HG02885 (cell line): Measurements from ENCODE around the gene CLEC2B.

Experiments
- ATAC-seq: cut with Tn5 transposase; IDR thresholded peaks from one replicate; pipeline ENCODE4 v1.9.1; 2021; ENCODE audit warnings: mild to moderate bottlenecking; ENCODE audit not compliant: unreplicated experiment, poor library complexity

Gene CLEC2B

DNA sequence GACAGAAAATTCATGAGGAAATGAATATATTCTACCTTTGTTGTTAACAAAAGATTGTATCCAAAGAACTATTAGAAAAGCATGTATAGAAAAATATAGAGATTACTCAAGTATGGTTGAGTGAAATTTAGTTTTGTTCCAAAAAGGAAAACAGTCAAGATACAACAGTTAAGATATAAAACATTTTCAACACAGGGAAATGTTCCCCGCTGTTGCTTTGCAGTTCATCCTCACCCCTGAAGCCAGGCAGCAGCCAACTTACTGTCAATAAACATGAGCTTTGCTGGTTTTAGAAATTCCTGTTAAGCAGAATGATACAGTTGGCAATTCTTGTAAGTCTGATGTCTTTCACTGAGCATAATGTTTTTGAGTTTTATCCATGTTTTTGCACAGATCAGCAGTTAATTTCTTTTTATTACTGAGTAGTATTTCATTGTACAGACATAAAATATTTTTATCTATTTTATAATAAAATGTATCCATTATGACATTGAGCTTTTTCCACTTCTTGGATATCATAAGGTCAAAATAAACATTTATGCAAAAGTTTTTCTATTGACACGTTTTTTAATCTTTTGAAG, 1.2 kb upstream of the CLEC2B start:
- ATAC-seq, result no peak

DNA sequence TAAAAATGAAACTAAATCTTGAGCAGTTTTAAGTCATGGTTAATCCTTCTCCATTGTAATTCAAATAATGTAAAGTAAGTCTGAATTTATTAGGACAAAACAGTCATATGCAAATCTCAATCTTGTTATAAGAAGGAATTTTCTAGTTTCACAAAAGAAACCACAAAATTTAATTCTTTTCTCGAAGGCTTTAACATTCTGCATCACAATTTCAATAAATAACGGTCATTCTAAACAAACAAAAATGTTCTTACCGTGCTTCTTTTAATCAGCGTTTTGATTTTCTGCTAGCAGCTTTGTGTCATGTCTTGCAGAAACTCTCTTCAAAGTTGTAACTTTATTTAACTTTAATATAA, 225 bp downstream of the CLEC2B start:
- ATAC-seq, result no peak

DNA sequence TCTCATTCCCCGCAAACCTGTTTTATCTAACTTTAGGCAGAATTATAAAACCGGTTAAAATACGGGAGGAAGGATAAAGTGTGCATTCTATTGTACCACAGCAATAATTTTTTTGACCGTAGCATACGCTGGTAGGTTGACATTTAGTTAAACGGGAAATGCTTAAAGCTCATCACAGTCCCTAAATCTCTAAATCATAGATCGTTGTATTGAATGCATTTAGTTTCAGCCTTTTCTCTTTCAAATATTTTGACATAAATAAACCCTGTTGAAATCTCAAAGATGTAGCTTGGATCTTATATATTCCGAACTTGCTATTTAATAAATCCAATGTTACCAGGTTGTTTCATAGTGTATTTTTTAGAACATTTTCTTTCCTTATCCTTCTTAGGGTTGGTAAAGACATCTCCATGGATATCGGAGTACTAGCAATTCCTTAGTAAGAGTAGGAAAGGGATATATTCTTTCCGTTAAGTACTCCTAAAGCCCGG, 798 bp downstream of the CLEC2B start:
- ATAC-seq, result no peak

GRCh38 chr12:9867531-9867930, 1.6 kb downstream of the CLEC2B start:
- no peak for ATAC-seq

DNA sequence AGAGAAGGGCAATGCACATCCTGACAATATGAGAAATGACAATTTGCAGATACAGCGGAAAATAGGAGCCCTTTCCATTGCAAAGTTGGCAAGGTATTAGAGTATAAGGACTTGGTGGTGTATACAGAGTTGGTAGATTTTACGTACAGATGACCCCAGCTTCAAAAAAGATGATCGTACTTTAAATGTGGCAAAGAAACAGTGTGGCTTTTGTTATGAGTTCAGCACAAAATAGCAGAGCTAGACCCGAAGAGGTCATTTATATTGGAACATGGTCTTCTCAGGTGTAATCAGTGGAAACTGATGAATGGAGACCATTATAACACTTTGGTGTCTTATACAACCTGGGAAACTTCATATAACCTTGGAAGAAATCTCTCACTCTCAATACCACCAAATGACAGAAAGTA, 2.3 kb downstream of the CLEC2B start:
- ATAC-seq, result no peak

GRCh38 chr12:9864913-9865675, 4.1 kb downstream of the CLEC2B start:
- no peak for ATAC-seq

GRCh38 chr12:9858135-9858534, 11.0 kb downstream of the CLEC2B start:
- ATAC-seq, result no peak

GRCh38 chr12:9856894-9857293, 12.3 kb downstream of the CLEC2B start:
- no peak for ATAC-seq

- ATAC-seq, result no peak
Measured at GRCh38 chr12:9856151-9856550, 13.0 kb downstream of the CLEC2B start.

GRCh38 chr12:9851927-9852326, 17.2 kb downstream of the CLEC2B start:
- no peak for ATAC-seq

- no peak for ATAC-seq
Measured at GRCh38 chr12:9851050-9851449, 18.1 kb downstream of the CLEC2B start.

- ATAC-seq, result no peak
Measured at GRCh38 chr12:9848899-9849298, 20.3 kb downstream of the CLEC2B start.

DNA sequence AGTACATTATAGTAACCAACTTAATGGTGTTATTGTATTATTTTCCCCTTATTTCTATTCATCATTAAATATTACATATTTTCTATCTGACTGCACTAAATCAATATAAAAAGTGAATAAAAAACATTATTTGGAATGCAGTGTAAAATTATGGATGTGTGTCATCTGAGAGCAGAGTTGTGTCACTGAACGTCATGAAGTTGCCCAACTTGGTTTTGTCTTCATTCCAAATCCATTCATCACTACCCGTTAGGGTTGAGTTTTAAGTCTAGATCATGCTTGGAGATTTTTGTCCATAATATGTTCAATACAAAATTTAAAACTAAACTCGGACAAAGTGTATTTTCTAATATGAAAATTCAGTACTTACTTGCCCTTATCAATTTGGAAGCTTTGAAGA, 25.7 kb downstream of the CLEC2B start:
- no peak for ATAC-seq

DNA sequence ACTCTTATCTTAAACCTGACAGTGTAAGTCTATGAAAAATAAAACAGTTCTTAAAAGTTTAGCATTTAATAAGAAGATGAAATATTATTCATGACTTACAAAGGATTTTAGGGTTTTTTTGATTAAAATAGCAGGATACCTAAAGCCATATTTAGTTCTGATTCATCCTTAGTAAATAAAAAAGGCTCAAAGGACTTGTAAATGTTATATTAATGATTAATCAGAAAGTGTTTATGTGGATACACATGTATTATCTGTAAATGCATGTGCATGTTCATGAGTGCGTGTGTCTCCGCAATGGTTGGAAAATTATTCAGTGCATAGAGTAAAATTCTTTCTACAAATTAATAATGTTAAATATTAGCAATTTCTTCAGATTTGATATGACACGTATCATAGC, 37.4 kb downstream of the CLEC2B start:
- ATAC-seq, result no peak

DNA sequence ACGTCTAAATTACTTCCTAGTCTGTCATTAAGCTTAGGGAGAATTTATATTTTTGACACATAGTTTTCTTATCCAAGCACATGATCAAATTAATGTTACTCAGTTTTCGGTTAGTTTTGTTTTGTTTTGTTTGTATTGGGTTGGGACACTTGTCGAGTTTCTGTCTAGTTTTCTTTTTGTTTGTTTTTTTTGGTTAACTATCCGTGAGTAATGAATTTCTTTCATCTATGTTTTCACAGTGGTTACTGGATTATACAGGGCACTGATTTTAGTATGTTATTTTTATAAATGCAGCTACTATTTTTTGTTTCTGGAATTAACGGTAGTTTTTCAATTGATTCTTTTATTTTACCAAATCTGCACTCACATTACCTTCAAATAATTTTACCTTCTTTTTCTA, 39.2 kb downstream of the CLEC2B start:
- ATAC-seq, result no peak

GRCh38 chr12:9829483-9829882, 39.7 kb downstream of the CLEC2B start:
- no peak for ATAC-seq

GRCh38 chr12:9827209-9827888, 41.8 kb downstream of the CLEC2B start, which contains the start of gene KLRF1:
Gene KLRF1 (plus strand): TSS chr12:9827481. CDS start chr12:9827545, 64 bp downstream.
- no peak for ATAC-seq

GRCh38 chr12:9820281-9820930, 48.7 kb downstream of the CLEC2B start:
- ATAC-seq, result no peak

DNA sequence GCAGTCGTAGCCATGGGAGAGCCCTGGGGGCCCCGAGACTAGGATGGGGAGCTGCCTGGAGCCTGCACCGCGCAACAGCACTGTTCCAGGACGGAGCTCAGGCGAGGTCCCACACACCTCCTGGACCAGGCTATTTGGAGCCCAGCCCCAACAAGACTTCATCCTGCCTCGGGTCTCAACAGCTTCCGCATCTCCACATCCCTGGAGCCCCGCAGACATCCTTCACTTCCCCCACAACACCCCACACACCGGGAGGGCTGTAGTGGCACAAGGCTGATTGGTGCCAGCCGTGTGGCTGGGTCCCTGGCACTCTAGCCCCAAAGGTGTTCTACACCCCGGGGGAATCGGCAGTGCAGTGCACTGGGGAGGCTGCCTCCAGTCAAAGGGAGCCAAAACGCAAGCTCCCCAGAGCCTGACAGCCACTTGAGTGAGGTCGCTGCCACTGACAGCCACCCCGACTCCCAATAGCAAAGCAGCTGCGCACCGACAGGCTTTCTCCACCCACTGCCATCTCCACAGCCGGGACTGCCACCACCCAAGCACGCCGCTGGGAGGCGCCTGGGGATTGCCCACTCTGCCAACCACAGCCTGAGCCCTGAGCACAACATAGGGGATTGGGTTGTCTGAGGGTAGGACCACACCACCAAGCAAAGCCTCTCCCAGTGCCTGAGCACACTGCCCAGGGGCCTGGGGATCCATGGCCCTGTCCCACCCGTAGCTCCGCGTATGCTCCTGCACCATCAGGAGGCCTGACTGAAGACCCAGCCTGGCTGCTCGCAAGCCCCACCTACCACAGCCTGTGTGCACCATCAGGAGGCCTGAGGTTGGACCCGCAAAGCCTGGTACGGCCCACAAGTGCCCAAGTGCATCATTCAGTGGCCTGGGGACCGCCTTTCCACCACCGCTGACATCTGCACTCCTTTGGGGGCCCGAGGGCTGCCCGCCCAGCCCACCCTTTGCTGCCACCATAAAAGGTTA, 55.0 kb downstream of the CLEC2B start:
- peak; percentile 93 for ATAC-seq

GRCh38 chr12:9811621-9812020, 57.5 kb downstream of the CLEC2B start:
- ATAC-seq, result no peak
